AG09309 (cell line): ENCODE results near the gene GPM6B.

ENCODE experiments used
- DNase-seq: peaks from one replicate; pipeline ENCODE4 v3.0.0-alpha.2; 2010; ENCODE audit warnings: low read depth
- H3K4me3 ChIP-seq: 2 replicates; pipeline ENCODE4 v1.5.1; 2011; ENCODE audit warnings: mild to moderate bottlenecking, low read depth, low read length, moderate library complexity; ENCODE audit not compliant: control insufficient read depth
- TF ChIP-seq, protein P1 (sequence below): IDR thresholded peaks from 2 replicates; pipeline ENCODE4 v1.5.1; 2011; ENCODE audit warnings: mild to moderate bottlenecking, low read depth, low read length, inconsistent platforms; ENCODE audit not compliant: insufficient read depth, control insufficient read depth; ENCODE audit errors: missing control alignments

The GPM6B gene

DNA sequence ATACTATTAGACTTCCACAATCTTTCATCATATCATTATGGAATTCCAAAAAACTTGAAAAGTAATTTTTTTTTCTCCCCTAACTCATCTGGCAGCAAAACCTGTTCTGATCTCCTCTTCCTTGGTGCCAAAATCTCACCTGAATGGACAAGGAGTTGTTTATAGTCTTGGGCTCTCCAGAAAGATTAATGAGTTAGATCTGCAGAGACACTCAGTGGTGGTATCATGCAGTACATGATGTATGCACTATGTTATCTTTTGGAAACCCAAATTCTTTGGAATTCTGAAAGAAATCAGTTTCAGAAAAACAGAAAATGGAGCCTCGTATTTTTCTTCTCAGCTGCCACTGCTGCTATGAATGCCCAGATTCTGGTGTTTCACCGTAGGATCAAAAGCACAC is 11.7 kb downstream of the GPM6B start:
- TF ChIP-seq, protein P1, sequence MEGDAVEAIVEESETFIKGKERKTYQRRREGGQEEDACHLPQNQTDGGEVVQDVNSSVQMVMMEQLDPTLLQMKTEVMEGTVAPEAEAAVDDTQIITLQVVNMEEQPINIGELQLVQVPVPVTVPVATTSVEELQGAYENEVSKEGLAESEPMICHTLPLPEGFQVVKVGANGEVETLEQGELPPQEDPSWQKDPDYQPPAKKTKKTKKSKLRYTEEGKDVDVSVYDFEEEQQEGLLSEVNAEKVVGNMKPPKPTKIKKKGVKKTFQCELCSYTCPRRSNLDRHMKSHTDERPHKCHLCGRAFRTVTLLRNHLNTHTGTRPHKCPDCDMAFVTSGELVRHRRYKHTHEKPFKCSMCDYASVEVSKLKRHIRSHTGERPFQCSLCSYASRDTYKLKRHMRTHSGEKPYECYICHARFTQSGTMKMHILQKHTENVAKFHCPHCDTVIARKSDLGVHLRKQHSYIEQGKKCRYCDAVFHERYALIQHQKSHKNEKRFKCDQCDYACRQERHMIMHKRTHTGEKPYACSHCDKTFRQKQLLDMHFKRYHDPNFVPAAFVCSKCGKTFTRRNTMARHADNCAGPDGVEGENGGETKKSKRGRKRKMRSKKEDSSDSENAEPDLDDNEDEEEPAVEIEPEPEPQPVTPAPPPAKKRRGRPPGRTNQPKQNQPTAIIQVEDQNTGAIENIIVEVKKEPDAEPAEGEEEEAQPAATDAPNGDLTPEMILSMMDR, result no peak
- no peak overlapping the region for H3K4me3 ChIP-seq
- no peak for DNase-seq

DNA sequence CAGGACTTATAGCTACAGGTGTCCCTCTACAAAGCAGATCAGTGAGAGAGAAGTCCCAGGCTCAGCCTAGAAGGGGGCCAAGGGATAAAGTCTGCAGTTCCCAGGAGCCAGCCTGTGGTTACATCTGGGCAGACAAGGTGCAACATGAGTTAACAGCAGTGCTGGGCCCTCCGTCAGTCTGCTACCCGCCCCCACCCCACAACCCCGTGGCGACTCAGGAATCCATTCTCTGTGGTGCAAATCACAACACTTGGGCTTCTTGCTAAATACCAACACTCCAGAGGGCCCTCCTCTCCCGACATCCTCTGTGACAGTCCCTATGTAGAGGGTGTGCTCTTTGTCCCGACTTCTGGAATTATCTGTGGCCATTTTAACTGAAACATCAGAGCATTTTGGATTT is 13.8 kb downstream of the GPM6B start:
- TF ChIP-seq, protein P1, result no peak
- no peak for DNase-seq
- no peak overlapping the region for H3K4me3 ChIP-seq

DNA sequence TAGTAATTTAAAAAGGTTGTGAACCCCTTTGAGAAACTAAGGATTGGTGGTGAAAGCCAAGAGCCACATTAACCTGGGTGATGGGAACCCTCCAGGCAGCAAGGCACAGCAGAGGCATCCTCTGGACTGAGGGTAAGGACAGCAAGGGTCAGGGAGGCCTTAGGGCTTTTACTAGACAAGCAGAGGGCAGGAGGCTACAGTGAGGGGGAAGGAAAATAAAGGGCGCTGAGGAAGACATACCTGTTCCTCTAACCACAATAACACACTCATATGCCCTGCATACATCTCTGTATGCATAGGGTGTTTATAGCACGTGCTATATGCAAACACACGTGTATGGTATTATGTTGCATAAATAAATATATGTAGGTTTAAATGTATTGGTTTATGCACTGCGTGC is 18.7 kb downstream of the GPM6B start:
- H3K4me3 ChIP-seq, result no peak overlapping the region
- no peak for DNase-seq
- TF ChIP-seq, protein P1, result no peak

DNA sequence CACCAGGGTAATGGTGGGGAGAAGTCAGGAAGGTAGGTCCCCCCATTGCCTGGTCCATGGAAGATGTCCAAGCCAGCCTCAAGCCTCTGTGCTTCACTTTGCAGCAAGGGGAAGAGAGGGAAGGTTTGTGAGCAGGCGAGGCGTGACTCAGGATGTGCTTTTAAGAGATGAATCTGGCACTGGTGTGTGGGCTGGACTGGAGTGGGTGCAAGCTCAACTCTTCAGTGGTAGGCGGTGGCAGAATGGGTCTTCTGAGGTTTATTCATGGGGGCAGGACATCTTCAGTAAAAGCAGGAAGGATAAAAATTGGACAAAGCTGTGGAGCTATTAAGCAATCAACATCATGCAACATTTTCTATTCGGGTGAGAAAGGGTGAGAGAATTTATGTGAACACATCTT is 19.4 kb downstream of the GPM6B start:
- DNase-seq, result no peak
- TF ChIP-seq, protein P1, result no peak
- no peak overlapping the region for H3K4me3 ChIP-seq

DNA sequence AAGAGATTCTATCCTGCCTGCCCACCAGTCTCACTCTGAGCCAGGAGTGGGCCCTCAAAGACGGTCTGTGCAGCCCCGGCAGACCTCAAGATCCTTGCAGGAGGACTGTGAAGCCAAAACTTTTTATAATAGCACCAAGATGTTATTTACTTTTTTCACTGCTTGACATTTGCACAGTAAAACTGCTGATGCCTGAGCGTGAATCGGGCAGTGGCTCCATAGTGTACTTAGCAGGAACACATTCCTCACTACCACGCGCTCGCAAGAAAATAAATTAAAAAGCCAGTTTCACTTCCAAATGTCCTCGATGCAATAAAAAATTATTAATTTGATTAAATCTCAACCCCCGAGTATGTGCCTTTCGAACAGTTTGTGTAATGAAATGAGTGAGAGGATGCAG is 22.5 kb downstream of the GPM6B start:
- no peak overlapping the region for H3K4me3 ChIP-seq
- TF ChIP-seq, protein P1, result no peak
- DNase-seq, result no peak

DNA sequence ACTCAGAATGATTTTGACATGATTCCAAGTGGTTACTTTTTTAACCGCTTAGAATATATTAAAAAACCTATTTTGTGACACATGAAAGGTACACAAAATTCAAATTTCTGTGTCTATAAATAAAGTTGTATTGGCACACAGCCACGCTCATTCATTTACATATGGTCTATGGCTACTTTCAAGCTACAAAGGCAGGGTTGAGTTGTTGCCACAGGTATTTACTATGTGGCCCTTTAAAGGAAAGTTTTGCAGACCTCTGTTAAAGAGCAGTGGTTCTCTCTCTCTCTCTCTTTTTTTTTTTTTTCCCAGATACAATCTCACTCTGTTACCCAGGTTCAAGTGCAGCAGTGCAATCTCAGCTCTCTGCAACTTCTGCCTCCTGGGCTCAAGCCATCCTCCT is 23.0 kb downstream of the GPM6B start:
- TF ChIP-seq, protein P1, result no peak
- no peak for DNase-seq
- H3K4me3 ChIP-seq, result no peak overlapping the region

DNA sequence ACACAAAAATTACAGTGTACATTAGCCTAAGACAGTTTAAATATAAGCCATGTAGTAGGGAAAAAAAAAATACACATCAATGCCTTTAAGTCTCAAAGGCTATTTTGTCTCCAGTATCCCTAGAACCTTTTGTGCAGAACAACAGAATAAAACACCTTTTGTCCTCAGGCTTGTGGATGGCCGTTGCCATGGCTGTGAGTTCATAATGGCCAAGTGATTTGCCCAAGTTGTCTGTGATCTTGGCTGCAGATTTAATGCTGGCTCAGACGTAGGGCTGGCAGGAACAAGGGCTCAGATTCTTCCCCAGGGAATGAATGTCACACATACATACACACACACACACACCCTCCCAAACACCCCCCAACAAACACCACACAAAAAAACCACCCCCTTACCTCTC is 25.3 kb downstream of the GPM6B start:
- TF ChIP-seq, protein P1, result no peak
- no peak overlapping the region for H3K4me3 ChIP-seq
- DNase-seq, result no peak
